ENCODE measurements around the gene ADCY4. TPM values are rescaled to one million over a fixed set of nuclear protein-coding genes. Genes with fewer than 3 reads are reported as not detected.

The ADCY4 gene
- total and polyA plus RNA-seq, 4 donors: 0.25 to 111 (median 25.9) TPM

- H3K4me1 ChIP-seq (ENCODE audit: control insufficient read depth in 1 of 2, insufficient read depth in 2 of 2, low read length in 2 of 2): no peaks in the 10 kb centered on the region
- 73 to 84% methylated on average over 1 of the region's 1 CpG for WGBS, 2 donors
- H3K27ac ChIP-seq (ENCODE audit: low read depth in 1 of 2, low read length in 2 of 2): no peak overlapping the region
- H3K36me3 ChIP-seq (ENCODE audit: control insufficient read depth in 1 of 2, insufficient read depth in 2 of 2, low read length in 1 of 2): no peaks in the 10 kb centered on the region
- intact Hi-C loops (cut with DNase I): no loop called here
- H3K9me3 ChIP-seq (ENCODE audit: control insufficient read depth, low read length): no peaks in the 10 kb centered on the region
- DNase-seq (no peak), ATAC-seq (ENCODE audit: low FRiP score) (no peak)
- no peaks in the 10 kb centered on the region for H3K27me3 ChIP-seq (ENCODE audit: control insufficient read depth in 1 of 2, insufficient read depth in 2 of 2, low read length in 1 of 2)
- H3K4me3 ChIP-seq (ENCODE audit: low read length in 2 of 2): no peak overlapping the region
Observed at GRCh38 chr14:24311837-24312615, 22.8 kb downstream of the ADCY4 start.

- Histone ChIP-seq H3K36me3 (ENCODE audit: control insufficient read depth in 1 of 2, insufficient read depth in 2 of 2, low read length in 1 of 2) (peaks cover 0 to 6% of the 10 kb centered on the region in 2 donors), H3K4me1 (ENCODE audit: control insufficient read depth in 1 of 2, insufficient read depth in 2 of 2, low read length in 2 of 2) (no peaks in the 10 kb centered on the region), H3K27me3 (ENCODE audit: control insufficient read depth in 1 of 2, insufficient read depth in 2 of 2, low read length in 1 of 2) (no peaks in the 10 kb centered on the region), H3K27ac (ENCODE audit: low read depth in 1 of 2, low read length in 2 of 2) (peak within 1 kb of the TSS in 1 of 2 donors; percentile 45), H3K9me3 (ENCODE audit: control insufficient read depth, low read length) (no peaks in the 10 kb centered on the region), H3K4me3 (ENCODE audit: low read length in 2 of 2) (peak within 1 kb of the TSS in 1 of 2 donors; percentile 19)
- peak; percentile 84 to 92 for DNase-seq
- 9% methylated on average over 86 to 99 of the region's 99 CpGs for WGBS, 2 donors
- peak; percentile 84 for ATAC-seq (ENCODE audit: low FRiP score)
- intact Hi-C loops (cut with DNase I): no loop called here
Observed at GRCh38 chr14:24310646-24311604, 23.9 kb downstream of the ADCY4 start, which contains the start of gene LTB4R. Gene LTB4R (plus strand): TSS chr14:24311502. CDS start chr14:24315652, 4,150 bp downstream.

GRCh38 chr14:24310265-24310645, 24.6 kb downstream of the ADCY4 start:
- Histone ChIP-seq H3K36me3 (ENCODE audit: control insufficient read depth in 1 of 2, insufficient read depth in 2 of 2, low read length in 1 of 2) (peaks cover 0 to 10% of the 10 kb centered on the region in 2 donors), H3K4me3 (ENCODE audit: low read length in 2 of 2) (no peak overlapping the region), H3K27me3 (ENCODE audit: control insufficient read depth in 1 of 2, insufficient read depth in 2 of 2, low read length in 1 of 2) (no peaks in the 10 kb centered on the region), H3K4me1 (ENCODE audit: control insufficient read depth in 1 of 2, insufficient read depth in 2 of 2, low read length in 2 of 2) (no peaks in the 10 kb centered on the region), H3K27ac (ENCODE audit: low read depth in 1 of 2, low read length in 2 of 2) (peak overlapping the region in 1 of 2 donors; percentile 45), H3K9me3 (ENCODE audit: control insufficient read depth, low read length) (no peaks in the 10 kb centered on the region)
- intact Hi-C loops (cut with DNase I): no loop called here
- 26% methylated on average over 5 of the region's 5 CpGs for WGBS, 2 donors
- no peak for DNase-seq
- ATAC-seq (ENCODE audit: low FRiP score): no peak

- H3K27ac ChIP-seq (ENCODE audit: low read depth in 1 of 2, low read length in 2 of 2): peak within 1 kb of the TSS in 1 of 2 donors; percentile 45
- no peak for DNase-seq
- peak within 1 kb of the TSS in 1 of 2 donors; percentile 19 for H3K4me3 ChIP-seq (ENCODE audit: low read length in 2 of 2)
- H3K36me3 ChIP-seq (ENCODE audit: control insufficient read depth in 1 of 2, insufficient read depth in 2 of 2, low read length in 1 of 2): peaks cover 0 to 12% of the 10 kb centered on the region in 2 donors
- H3K4me1 ChIP-seq (ENCODE audit: control insufficient read depth in 1 of 2, insufficient read depth in 2 of 2, low read length in 2 of 2): no peaks in the 10 kb centered on the region
- ATAC-seq (ENCODE audit: low FRiP score): no peak
- no peaks in the 10 kb centered on the region for H3K9me3 ChIP-seq (ENCODE audit: control insufficient read depth, low read length)
- 86 to 89% methylated on average over 5 of the region's 5 CpGs for WGBS, 2 donors
- no peaks in the 10 kb centered on the region for H3K27me3 ChIP-seq (ENCODE audit: control insufficient read depth in 1 of 2, insufficient read depth in 2 of 2, low read length in 1 of 2)
- intact Hi-C loops (cut with DNase I): no loop called here
Observed at GRCh38 chr14:24309538-24310264, 25.2 kb downstream of the ADCY4 start, which contains the start of gene LTB4R2. Gene LTB4R2 (plus strand): TSS chr14:24310140. CDS start chr14:24310665, 525 bp downstream.

- DNase-seq: no peak
- intact Hi-C loops (cut with DNase I): no loop called here
- H3K9me3 ChIP-seq (ENCODE audit: control insufficient read depth, low read length): no peaks in the 10 kb centered on the region
- no peaks in the 10 kb centered on the region for H3K4me1 ChIP-seq (ENCODE audit: control insufficient read depth in 1 of 2, insufficient read depth in 2 of 2, low read length in 2 of 2)
- no peak overlapping the region for H3K27ac ChIP-seq (ENCODE audit: low read depth in 1 of 2, low read length in 2 of 2)
- WGBS, 2 donors: 90 to 91% methylated on average over 7 of the region's 7 CpGs
- no peak for ATAC-seq (ENCODE audit: low FRiP score)
- H3K36me3 ChIP-seq (ENCODE audit: control insufficient read depth in 1 of 2, insufficient read depth in 2 of 2, low read length in 1 of 2): peaks cover 0 to 16% of the 10 kb centered on the region in 2 donors
- no peak overlapping the region for H3K4me3 ChIP-seq (ENCODE audit: low read length in 2 of 2)
- H3K27me3 ChIP-seq (ENCODE audit: control insufficient read depth in 1 of 2, insufficient read depth in 2 of 2, low read length in 1 of 2): no peaks in the 10 kb centered on the region
Observed at GRCh38 chr14:24308342-24309124, 26.3 kb downstream of the ADCY4 start.

GRCh38 chr14:24307575-24308341, 27.1 kb downstream of the ADCY4 start, which contains the start of gene CIDEB:
Gene CIDEB (minus strand): TSS chr14:24307977. CDS start chr14:24307858, 119 bp downstream.
- Histone ChIP-seq H3K27ac (ENCODE audit: low read depth in 1 of 2, low read length in 2 of 2) (no peak within 1 kb of the TSS), H3K4me1 (ENCODE audit: control insufficient read depth in 1 of 2, insufficient read depth in 2 of 2, low read length in 2 of 2) (no peaks in the 10 kb centered on the region), H3K9me3 (ENCODE audit: control insufficient read depth, low read length) (no peaks in the 10 kb centered on the region), H3K4me3 (ENCODE audit: low read length in 2 of 2) (no peak within 1 kb of the TSS), H3K36me3 (ENCODE audit: control insufficient read depth in 1 of 2, insufficient read depth in 2 of 2, low read length in 1 of 2) (peaks cover 0 to 16% of the 10 kb centered on the region in 2 donors), H3K27me3 (ENCODE audit: control insufficient read depth in 1 of 2, insufficient read depth in 2 of 2, low read length in 1 of 2) (no peaks in the 10 kb centered on the region)
- WGBS, 2 donors: 55 to 59% methylated on average over 6 of the region's 6 CpGs
- ATAC-seq (ENCODE audit: low FRiP score) (peak; percentile 45), DNase-seq (peak in 1 of 2 donors; percentile 67)
- intact Hi-C loops (cut with DNase I): no loop called here

- Histone ChIP-seq H3K4me1 (ENCODE audit: control insufficient read depth in 1 of 2, insufficient read depth in 2 of 2, low read length in 2 of 2) (no peaks in the 10 kb centered on the region), H3K9me3 (ENCODE audit: control insufficient read depth, low read length) (no peaks in the 10 kb centered on the region), H3K27ac (ENCODE audit: low read depth in 1 of 2, low read length in 2 of 2) (no peak overlapping the region), H3K36me3 (ENCODE audit: control insufficient read depth in 1 of 2, insufficient read depth in 2 of 2, low read length in 1 of 2) (peaks cover 0 to 16% of the 10 kb centered on the region in 2 donors), H3K27me3 (ENCODE audit: control insufficient read depth in 1 of 2, insufficient read depth in 2 of 2, low read length in 1 of 2) (no peaks in the 10 kb centered on the region), H3K4me3 (ENCODE audit: low read length in 2 of 2) (no peak overlapping the region)
- ATAC-seq (ENCODE audit: low FRiP score): no peak
- DNase-seq: no peak
- intact Hi-C loops (cut with DNase I): no loop called here
- 80 to 82% methylated on average over 11 of the region's 11 CpGs for WGBS, 2 donors
Observed at GRCh38 chr14:24307156-24307574, 27.7 kb downstream of the ADCY4 start.
